HTR-8/SVneo (cell line): Measurements from ENCODE around the gene TDRD9.

Experiments used
- DNase-seq: peaks from one replicate; pipeline ENCODE4 v3.0.0; 2011; ENCODE audit warnings: low spot score, mixed read lengths; ENCODE audit not compliant: insufficient read length
- FAIRE-seq: peaks from 2 replicates; lab custom pipeline; 2011; peaks lifted over from hg19 to GRCh38; lab: Jason Lieb, UNC

TDRD9 gene

GRCh38 chr14:104098272-104099095 is 170.2 kb downstream of the TDRD9 start:
- FAIRE-seq (no peak), DNase-seq (no peak)

- DNase-seq = no peak
- FAIRE-seq = no peak
Measured at GRCh38 chr14:104099096-104100041, 171.1 kb downstream of the TDRD9 start.

GRCh38 chr14:104100171-104101085 is 172.2 kb downstream of the TDRD9 start:
- FAIRE-seq (no peak), DNase-seq (no peak)

GRCh38 chr14:104101086-104101621 is 172.9 kb downstream of the TDRD9 start:
- no peak for DNase-seq
- no peak for FAIRE-seq

GRCh38 chr14:104101651-104102281 is 173.5 kb downstream of the TDRD9 start:
- FAIRE-seq = no peak
- no peak for DNase-seq
